DND-41 (cell line): Measurements from ENCODE around the gene UGDH.

Source experiments
- ATAC-seq: fragments of 200-7000 bp; cut with Tn5 transposase; 3 replicates; pipeline ENCODE4 v1.9.1; 2021; ENCODE audit warnings: low read depth; ENCODE audit not compliant: insufficient read depth
- DNase-seq: peaks from one replicate; pipeline ENCODE4 v3.0.0-alpha.2; 2020
- H2AFZ ChIP-seq: 2 replicates; pipeline ENCODE4 v1.6.0; 2012; ENCODE audit warnings: low read depth, low read length
- H3K27ac ChIP-seq: 2 replicates; pipeline ENCODE4 v1.5.1; 2012; ENCODE audit warnings: low read length, inconsistent platforms
- H3K27me3 ChIP-seq: fragments of 200-600 bp; sonication (generic); 2 replicates; pipeline ENCODE4 v1.6.0; 2012; ENCODE audit warnings: low read length, mild to moderate bottlenecking, inconsistent platforms; ENCODE audit not compliant: insufficient read depth, poor library complexity
- H3K36me3 ChIP-seq: 2 replicates; pipeline ENCODE4 v1.5.1; 2012; ENCODE audit warnings: low read length, inconsistent platforms; ENCODE audit not compliant: insufficient read depth
- H3K4me1 ChIP-seq: 2 replicates; pipeline ENCODE4 v1.5.1; 2012; ENCODE audit warnings: mild to moderate bottlenecking, low read length; ENCODE audit not compliant: insufficient read depth
- H3K4me2 ChIP-seq: 2 replicates; pipeline ENCODE4 v1.6.0; 2012; ENCODE audit warnings: mild to moderate bottlenecking, moderate library complexity, low read length, inconsistent platforms; ENCODE audit not compliant: insufficient read depth
- H3K4me3 ChIP-seq, 2 experiments: fragments of 200-600 bp in 1 of 2; shearing (Covaris generic) in 1 of 2; 2 replicates each; pipeline ENCODE4 v1.5.1; 2012 to 2016; ENCODE audit warnings: inconsistent platforms in 2 of 2, low read length in 2 of 2, mild to moderate bottlenecking in 2 of 2, low read depth in 1 of 2, moderate library complexity in 1 of 2
- H3K79me2 ChIP-seq: 2 replicates; pipeline ENCODE4 v1.6.0; 2012; ENCODE audit warnings: low read length, inconsistent platforms; ENCODE audit not compliant: insufficient read depth
- H3K9ac ChIP-seq: 2 replicates; pipeline ENCODE4 v1.6.0; 2012; ENCODE audit warnings: low read depth, mild to moderate bottlenecking, inconsistent platforms, low read length, moderate library complexity
- H3K9me3 ChIP-seq: 2 replicates; pipeline ENCODE4 v1.5.1; 2012; ENCODE audit warnings: low read length, moderate library complexity, mild to moderate bottlenecking, inconsistent platforms; ENCODE audit not compliant: insufficient read depth, severe bottlenecking
- H4K20me1 ChIP-seq: 2 replicates; pipeline ENCODE4 v1.6.0; 2012; ENCODE audit warnings: low read length; ENCODE audit not compliant: insufficient read depth
- CTCF ChIP-seq: IDR thresholded peaks from 2 replicates; pipeline ENCODE4 v1.5.1; 2012; ENCODE audit warnings: borderline replicate concordance, low read length, moderate library complexity, mild to moderate bottlenecking; ENCODE audit not compliant: poor library complexity, severe bottlenecking; ENCODE audit errors: extremely low read depth
- EZH2 ChIP-seq: IDR thresholded peaks from 3 replicates; pipeline ENCODE4 v1.6.1; 2012; ENCODE audit warnings: borderline replicate concordance, low read depth, mild to moderate bottlenecking, moderate library complexity, low read length, inconsistent platforms; ENCODE audit not compliant: severe bottlenecking

Gene UGDH

GRCh38 chr4:39542611-39543012, 15.4 kb upstream of the UGDH start:
- ATAC-seq (no peak), DNase-seq (no peak)
- TF ChIP-seq CTCF (no peak), EZH2 (no peak)
- H3K27ac ChIP-seq = no peak overlapping the region
- H3K27me3 ChIP-seq = no peaks in the 10 kb centered on the region
- no peaks in the 10 kb centered on the region for H3K9me3 ChIP-seq
- no peaks in the 10 kb centered on the region for H3K79me2 ChIP-seq
- H3K9ac ChIP-seq = no peak overlapping the region
- no peaks in the 10 kb centered on the region for H4K20me1 ChIP-seq
- H3K4me1 ChIP-seq = no peaks in the 10 kb centered on the region
- no peak overlapping the region for H3K4me2 ChIP-seq
- no peak overlapping the region for H2AFZ ChIP-seq
- no peaks in the 10 kb centered on the region for H3K36me3 ChIP-seq
- H3K4me3 ChIP-seq = no peak overlapping the region

GRCh38 chr4:39541987-39542610, 14.9 kb upstream of the UGDH start:
- Histone ChIP-seq H3K4me2 (no peak overlapping the region), H3K9me3 (no peaks in the 10 kb centered on the region), H3K36me3 (no peaks in the 10 kb centered on the region), H3K79me2 (no peaks in the 10 kb centered on the region), H2AFZ (no peak overlapping the region), H3K4me3 (no peak overlapping the region), H3K9ac (no peak overlapping the region), H3K27ac (no peak overlapping the region), H4K20me1 (no peaks in the 10 kb centered on the region), H3K4me1 (no peaks in the 10 kb centered on the region), H3K27me3 (no peaks in the 10 kb centered on the region)
- ATAC-seq = no peak
- DNase-seq = no peak
- TF ChIP-seq CTCF (no peak), EZH2 (no peak)

DNA sequence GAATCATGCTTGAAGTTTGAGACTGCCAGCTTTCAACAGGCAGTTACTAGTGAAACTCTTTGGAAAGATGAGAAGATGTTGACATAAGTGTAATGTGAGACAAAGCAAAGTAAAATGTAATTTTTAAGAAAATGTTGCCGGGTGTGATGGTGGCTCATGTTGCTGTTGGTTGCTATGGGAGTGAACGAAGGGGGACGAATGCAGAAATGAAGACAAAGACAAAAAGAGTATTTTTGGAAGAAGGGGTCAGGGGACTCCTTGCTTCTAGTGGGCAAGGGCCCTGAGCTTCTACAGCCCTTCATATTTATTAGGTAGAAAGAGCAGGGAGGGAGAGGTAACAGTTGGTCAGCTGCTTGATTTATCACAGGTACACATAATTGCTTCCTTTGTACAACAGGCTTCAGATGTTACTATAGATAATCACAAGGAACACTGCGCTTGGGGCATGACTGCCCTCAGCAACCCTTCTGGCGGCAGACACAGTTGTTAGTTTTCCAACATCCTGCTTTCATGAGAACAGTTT, 11.9 kb upstream of the UGDH start:
- TF ChIP-seq CTCF = no peak
- TF ChIP-seq EZH2 = no peak
- Histone ChIP-seq H3K4me1 (no peaks in the 10 kb centered on the region), H3K9me3 (no peaks in the 10 kb centered on the region), H3K9ac (no peak overlapping the region), H2AFZ (no peak overlapping the region), H3K4me3 (no peak overlapping the region), H4K20me1 (no peaks in the 10 kb centered on the region), H3K79me2 (no peaks in the 10 kb centered on the region), H3K27ac (no peak overlapping the region), H3K4me2 (no peak overlapping the region), H3K27me3 (no peaks in the 10 kb centered on the region), H3K36me3 (no peaks in the 10 kb centered on the region)
- no peak for DNase-seq
- ATAC-seq = no peak
